NCI-H2227 (cell line): Measurements from ENCODE around the gene LRRC72.
"Not testable (repeated sequence)": the region's sequence is repeated elsewhere in the genome, so short reads cannot be mapped to it uniquely, and the experiment has no call there.

Experiments used
- DNase-seq: peaks from one replicate; lab custom pipeline; 2025; ENCODE audit not compliant: unreplicated experiment; lab: John Stamatoyannopoulos, UW

Gene LRRC72

DNA sequence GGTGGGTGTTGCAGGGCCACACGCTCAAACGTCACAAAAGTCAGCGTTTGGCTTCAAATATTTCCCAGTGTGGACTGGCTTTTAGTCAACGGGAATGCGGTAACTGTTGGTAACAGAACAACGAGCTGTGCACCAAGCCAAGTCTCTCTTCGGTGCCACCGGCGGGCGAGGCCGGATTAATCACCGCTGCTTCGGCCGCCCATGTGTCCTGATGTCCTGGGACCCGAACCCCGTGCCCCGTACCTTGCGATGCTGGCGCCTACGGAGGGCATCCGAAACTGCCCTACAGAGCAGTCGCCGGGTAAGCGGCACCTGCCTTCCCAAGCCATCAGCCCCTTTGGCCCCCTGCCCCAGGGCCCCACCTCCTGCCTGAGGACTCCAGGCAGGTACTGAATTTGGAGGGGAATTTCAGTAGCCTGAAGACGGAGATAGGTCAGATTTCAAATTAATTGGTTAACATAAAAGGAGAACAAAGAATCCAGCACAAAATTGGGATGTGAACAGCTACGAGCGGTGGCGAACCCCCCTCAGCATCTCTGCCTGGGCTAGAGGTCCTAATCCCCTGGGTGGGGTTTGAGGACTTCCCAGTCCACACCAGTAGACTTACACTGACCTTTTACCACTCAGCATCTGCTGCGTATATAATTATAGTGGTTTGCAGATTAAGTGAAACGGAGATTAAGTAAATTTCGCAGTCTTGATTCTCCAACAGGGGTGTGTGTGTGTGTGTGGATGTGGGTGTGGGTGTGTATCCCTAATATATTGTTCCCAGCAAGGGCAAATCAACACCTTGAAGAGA, at the start of gene LRRC72:
Gene LRRC72 (plus strand): TSS at position 84 of the 799 bp plus-strand sequence. CDS start 128 bp downstream, at position 212.
- no peak for DNase-seq

- no peak for DNase-seq
These were observed 47.5 kb upstream of the LRRC72 start for GRCh38 chr7:16479161-16479560.

DNA sequence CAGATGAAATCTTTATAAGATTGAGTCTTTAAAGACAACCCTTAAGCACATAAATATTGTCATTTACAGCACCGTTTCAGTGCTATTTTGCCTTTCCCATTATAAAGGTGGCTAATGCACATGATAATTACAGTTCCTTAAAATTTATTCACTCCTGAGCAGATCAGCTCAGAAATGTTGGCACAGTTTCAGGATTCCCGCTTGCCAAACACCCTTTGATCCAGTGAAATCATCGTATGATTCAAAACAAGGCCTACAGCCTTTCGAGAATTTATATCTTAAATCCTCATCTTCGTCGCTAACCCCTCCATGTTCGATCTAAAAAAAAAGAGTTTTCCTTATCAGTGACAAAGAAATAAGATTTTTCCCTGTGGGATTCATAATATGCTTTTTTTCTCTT, 47.0 kb upstream of the LRRC72 start:
- peak; percentile 47 for DNase-seq

- DNase-seq, result no peak
These were observed 42.0 kb upstream of the LRRC72 start for GRCh38 chr7:16484453-16485158.

GRCh38 chr7:16491148-16491547, 35.5 kb upstream of the LRRC72 start:
- no peak for DNase-seq

GRCh38 chr7:16492513-16493062, 34.0 kb upstream of the LRRC72 start:
- no peak for DNase-seq

DNA sequence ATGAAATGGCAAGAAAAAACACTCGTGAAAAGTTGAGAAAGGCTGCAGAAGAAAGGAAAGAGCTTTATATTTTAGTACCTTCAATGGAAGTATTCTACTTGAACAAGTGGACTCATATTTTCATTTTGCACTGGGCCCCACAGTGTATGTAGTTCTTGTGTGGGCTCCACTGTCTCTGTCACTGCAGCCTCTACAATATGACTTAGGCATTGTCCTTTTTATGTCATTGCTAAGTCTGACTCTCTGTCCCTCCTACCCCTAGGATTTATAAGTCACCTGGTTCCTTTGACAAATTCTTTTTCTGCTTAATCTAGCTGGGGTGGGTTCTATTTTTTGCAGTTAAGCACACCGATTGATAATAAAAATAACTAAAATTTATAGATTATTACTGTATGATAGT, 33.4 kb upstream of the LRRC72 start:
- no peak for DNase-seq

DNA sequence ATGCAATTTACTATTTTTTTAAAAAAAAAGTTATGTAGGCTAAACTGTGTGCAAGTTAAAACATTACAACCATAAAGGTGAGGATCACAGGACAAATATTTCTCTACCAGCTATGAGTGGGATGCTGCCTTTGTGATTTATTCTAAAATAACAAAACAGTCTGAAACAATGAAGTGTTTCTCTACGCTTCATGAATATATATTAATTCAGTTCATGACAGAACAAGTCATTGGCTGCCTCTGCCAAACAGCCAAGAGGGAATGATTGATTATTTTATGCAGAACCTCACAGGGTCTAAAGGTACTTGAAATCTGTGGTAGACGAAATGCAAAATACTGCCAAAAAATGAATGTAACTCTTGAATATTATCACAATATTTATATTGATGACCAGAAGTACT, 32.1 kb upstream of the LRRC72 start:
- no peak for DNase-seq

DNA sequence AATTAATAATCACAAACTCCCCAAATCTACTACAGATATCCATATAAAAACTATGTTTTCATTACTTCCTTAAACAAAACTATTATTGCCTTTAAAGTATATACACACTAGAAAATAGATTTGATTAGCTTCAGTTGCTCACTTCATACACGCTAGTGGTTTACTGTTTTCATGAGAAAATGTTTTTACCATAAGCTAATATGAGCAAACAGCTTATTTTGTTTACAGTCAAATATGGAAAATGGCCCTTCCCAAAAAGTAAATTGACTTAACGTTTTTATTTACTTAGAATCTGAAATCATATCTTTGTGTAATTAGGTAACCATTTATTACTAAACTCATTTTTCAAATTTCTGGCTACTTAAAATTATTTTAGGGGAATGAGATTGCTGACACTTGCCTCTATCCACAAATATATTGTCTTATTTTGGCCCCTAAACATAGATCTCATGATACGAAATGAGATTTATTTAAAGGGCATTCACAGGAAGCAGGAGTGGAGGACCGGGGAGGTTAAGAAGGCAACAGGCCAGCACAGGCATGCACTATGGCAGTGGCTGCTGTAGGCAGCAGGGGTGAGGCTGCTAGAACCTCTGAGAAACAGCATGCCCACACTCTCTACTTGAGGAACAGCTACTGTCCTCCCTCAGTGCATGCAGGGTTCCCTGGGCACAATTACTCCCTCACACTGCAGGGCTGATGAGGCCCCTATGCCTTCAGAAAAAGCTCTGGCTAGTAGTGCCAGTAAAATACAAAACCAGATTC, 31.5 kb upstream of the LRRC72 start:
- DNase-seq, result no peak

- no peak for DNase-seq
These were observed 28.5 kb upstream of the LRRC72 start for GRCh38 chr7:16498122-16498521.

GRCh38 chr7:16502303-16502702, 24.3 kb upstream of the LRRC72 start:
- DNase-seq, result no peak

GRCh38 chr7:16504019-16504418, 22.6 kb upstream of the LRRC72 start:
- no peak for DNase-seq

GRCh38 chr7:16506422-16506821, 20.2 kb upstream of the LRRC72 start:
- DNase-seq, result not testable (repeated sequence)

DNA sequence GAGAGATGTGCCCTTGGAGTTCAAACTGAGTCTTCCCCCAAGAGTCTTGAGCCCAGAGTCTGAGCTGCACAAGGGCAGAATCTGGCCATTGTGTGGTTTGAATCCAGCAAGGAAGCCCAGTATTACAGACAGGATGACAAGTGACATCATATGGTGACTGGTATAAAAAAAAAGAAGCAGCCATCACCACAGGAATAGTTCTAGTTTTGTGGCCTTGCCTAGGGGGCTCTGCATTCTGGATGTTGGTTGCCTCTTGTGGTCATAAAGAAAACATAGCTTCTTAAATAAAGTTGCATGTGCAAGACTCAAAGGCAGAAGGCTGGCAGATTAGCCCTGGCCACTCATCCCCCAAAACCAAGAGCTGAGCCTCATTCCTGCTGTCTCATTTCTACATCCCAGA, 16.8 kb upstream of the LRRC72 start:
- no peak for DNase-seq

DNA sequence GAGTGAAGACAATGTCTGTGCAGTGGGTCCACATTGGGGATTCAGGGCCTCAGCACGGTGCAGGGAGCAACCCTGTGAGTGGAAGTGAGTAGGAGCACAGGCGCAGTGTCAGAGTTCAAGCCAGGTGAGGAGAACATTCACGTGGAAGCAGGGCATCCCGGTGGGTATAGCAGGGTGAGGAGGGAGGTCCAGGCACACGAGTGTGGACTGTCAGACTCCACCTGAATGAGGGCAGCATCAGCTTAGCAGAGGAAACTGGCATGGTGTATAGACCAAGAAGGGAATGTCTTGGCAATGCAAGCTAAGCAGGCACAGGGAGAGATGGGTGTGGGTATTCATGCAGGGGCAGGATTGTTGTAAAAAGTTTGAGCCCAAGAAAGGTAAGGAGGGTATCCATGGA, 15.3 kb upstream of the LRRC72 start:
- no peak for DNase-seq

DNA sequence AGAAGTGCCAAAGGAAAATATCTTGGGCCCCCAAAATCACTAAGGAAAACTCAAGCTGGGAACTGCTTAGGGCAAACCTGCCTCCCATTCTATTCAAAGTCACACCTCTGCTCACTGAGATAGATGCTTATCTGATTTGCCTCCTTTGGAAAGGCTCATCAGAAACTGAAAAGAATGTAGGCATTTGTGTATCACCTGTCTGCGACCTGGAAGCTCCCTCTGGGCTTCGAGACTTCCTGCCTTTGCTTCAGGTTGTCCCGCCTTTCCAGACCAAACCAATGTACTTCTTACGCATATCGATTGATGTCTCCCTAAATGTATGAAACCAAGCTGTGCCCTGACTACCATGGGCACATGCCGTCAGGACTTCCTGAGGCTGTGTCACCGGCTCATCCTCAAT, 14.5 kb upstream of the LRRC72 start:
- DNase-seq, result no peak

DNA sequence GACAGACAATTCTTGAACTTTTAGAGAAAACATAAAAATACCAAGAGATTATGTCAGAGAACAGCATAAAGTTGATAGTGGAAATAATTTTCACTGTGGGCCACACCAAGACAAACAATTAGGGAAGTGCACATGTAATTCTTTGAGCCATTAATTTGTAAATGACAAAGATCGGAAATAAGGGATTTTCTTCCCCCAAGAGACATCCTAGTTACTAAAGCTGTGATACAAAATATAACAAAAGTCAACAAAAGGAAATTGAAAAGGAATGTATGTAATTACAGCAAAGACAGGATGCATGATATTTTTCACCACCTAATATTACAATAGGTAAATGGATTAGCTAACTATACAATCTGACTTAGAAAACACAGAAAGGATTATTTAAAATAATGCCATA, 12.4 kb upstream of the LRRC72 start:
- DNase-seq, result no peak

DNA sequence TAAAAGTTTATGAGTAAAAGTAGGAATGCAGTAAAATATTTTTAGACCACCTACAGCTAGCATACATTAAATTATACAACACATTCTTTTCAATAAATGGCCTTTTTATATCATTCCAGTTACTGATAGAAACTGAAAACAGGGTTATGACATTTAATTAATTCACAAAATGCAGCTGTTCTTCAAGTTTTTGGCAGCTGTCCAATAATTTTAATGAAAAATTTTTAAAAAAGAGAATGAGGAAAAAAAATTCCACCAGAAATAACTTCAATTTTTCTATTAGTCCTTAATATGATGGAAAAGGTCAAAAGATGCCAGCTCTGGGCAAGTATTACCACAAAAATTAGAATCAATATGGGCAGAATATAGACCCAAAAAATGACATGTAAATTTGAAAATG, 11.9 kb upstream of the LRRC72 start:
- no peak for DNase-seq

DNA sequence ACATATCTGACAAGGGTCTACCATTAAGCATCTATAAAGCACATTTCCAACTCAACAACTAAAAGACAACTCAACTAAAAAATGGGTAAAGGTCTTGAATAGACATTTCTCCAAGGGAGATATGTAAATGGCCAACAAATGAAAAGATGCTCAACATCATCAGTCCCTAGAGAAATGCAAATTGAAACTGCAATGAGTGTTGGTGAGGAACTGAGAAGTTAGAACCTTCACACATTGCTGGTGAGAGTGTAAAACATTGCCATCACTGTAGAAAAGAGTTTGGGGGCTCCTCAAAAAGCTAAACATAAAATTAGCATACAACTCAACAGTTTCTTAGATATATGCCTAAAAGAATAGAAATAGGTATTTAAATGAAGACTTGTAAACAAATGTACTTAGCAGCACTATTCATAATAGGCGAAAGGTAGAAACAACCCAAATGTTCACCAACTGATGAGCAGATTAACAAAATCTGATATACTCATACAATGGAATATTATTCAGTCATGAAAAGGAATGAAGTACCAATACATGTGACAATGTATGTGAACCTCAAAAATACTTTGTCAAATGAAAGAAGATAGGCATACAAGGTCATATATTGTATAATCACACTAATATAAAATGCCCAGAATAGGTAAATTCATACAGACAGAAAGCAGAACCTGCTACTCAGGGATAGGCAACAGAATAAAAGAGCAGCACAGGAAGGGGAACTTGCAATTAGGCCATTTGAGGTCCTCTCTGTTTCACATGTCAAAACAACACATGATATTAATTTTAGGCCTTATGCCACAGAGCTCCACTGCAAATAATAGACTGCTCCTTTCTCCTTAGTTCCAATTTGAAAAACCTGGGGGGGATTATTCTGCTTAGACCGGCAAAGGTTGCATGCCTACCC, 10.6 kb upstream of the LRRC72 start:
- DNase-seq, result no peak

DNA sequence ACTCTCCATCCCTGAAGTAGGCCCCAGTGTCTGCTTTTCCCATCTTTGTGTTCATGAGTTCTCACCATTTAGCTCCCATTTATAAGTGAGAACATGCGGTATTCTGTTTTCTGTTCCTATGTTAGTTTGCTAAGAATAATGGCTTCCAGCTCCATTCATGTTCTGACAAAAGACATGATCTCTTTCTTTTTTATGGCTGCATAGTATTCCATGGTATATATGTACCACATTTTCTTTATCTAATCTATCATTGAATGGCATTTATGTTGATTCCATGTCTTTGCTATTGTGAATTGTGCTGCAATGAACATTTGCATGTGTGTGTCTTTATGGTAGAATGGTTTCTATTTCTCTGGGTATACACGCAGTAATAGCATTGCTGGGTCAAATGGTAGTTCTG, 6.6 kb upstream of the LRRC72 start:
- DNase-seq, result not testable (repeated sequence)
